HEK293 (cell line): ENCODE results near the gene SLC41A1.

Experiments
- CTCF ChIA-PET: fragments of 350-600 bp; formaldehyde crosslinking; extraction: SDS; loops from one replicate; lab custom pipeline; 2021; ENCODE audit warnings: antibody characterized with exemption; lab: Yijun Ruan, JAX
- POLR2A ChIA-PET: fragments of 300-600 bp; formaldehyde crosslinking; extraction: SDS; loops from one replicate; lab custom pipeline; 2020; ENCODE audit warnings: antibody characterized with exemption, inconsistent platforms; lab: Yijun Ruan, JAX
- H3K27ac ChIP-seq: fragments of 200-500 bp; sonication (Bioruptor generic); 2 replicates; pipeline ENCODE4 v1.5.1; 2014; ENCODE audit warnings: low read depth, low read length, control low read depth, inconsistent platforms; ENCODE audit errors: extremely low read depth
- H3K36me3 ChIP-seq, 2 experiments: fragments of 200-500 bp in 1 of 2; sonication (Bioruptor generic) in 1 of 2; 1 replicate in 1 of 2; 2 replicates in 1 of 2; pipeline ENCODE4 v1.5.1; 2014 to 2017; ENCODE audit warnings: inconsistent platforms in 2 of 2, low read length in 2 of 2; ENCODE audit not compliant: control insufficient read depth in 2 of 2, insufficient read depth in 1 of 2
- H3K4me1 ChIP-seq: fragments of 200-500 bp; sonication (Bioruptor generic); 2 replicates; pipeline ENCODE4 v1.5.1; 2014; ENCODE audit warnings: mild to moderate bottlenecking, low read length, inconsistent platforms; ENCODE audit not compliant: control insufficient read depth, insufficient read depth
- H3K4me3 ChIP-seq: 2 replicates; pipeline ENCODE4 v1.5.1; 2011; ENCODE audit warnings: low read depth, mild to moderate bottlenecking, control low read depth, low read length, moderate library complexity
- H3K9me3 ChIP-seq: fragments of 200-500 bp; sonication (Bioruptor generic); 2 replicates; pipeline ENCODE4 v1.5.1; 2014; ENCODE audit warnings: low read depth, low read length, inconsistent platforms; ENCODE audit not compliant: control insufficient read depth, insufficient read depth
- GFI1B ChIP-seq: fragments of 450-650 bp; formaldehyde crosslinking; IDR thresholded peaks from 2 replicates; pipeline ENCODE4 v1.5.1; 2016; ENCODE audit warnings: missing biosample characterization, missing genetic modification characterization
- PRDM1 ChIP-seq: fragments of 450-650 bp; formaldehyde crosslinking; IDR thresholded peaks from 2 replicates; pipeline ENCODE4; 2016; ENCODE audit warnings: missing biosample characterization, missing genetic modification characterization
- SCRT2 ChIP-seq: fragments of 450-650 bp; formaldehyde crosslinking; IDR thresholded peaks from 2 replicates; pipeline ENCODE4 v1.5.1; 2016; ENCODE audit warnings: missing biosample characterization, missing genetic modification characterization
- ZBTB6 ChIP-seq: fragments of 450-650 bp; formaldehyde crosslinking; IDR thresholded peaks from 2 replicates; pipeline ENCODE4 v1.5.1; 2017; ENCODE audit warnings: missing biosample characterization, missing genetic modification characterization
- ZEB2 ChIP-seq: fragments of 450-650 bp; formaldehyde crosslinking; IDR thresholded peaks from 2 replicates; pipeline ENCODE4 v1.5.1; 2016; ENCODE audit warnings: missing biosample characterization, missing genetic modification characterization
- ZNF221 ChIP-seq: fragments of 450-650 bp; formaldehyde crosslinking; IDR thresholded peaks from 2 replicates; pipeline ENCODE4 v1.5.1; 2017; ENCODE audit warnings: missing biosample characterization, missing genetic modification characterization, borderline replicate concordance
- ZNF24 ChIP-seq: fragments of 450-650 bp; formaldehyde crosslinking; IDR thresholded peaks from 2 replicates; pipeline ENCODE4 v1.5.1; 2016; ENCODE audit warnings: missing biosample characterization, missing genetic modification characterization
- ZNF280D ChIP-seq: fragments of 450-650 bp; formaldehyde crosslinking; IDR thresholded peaks from 2 replicates; pipeline ENCODE4 v1.5.1; 2016; ENCODE audit warnings: missing biosample characterization, missing genetic modification characterization
- ZNF510 ChIP-seq: fragments of 450-650 bp; formaldehyde crosslinking; IDR thresholded peaks from 2 replicates; pipeline ENCODE4 v1.5.1; 2018; ENCODE audit warnings: mild to moderate bottlenecking, missing genetic modification characterization, missing biosample characterization; ENCODE audit not compliant: insufficient replicate concordance
- ZNF521 ChIP-seq: fragments of 450-650 bp; formaldehyde crosslinking; IDR thresholded peaks from 2 replicates; pipeline ENCODE4 v1.5.1; 2017; ENCODE audit warnings: missing biosample characterization, mild to moderate bottlenecking, missing genetic modification characterization
- ZNF585B ChIP-seq: fragments of 450-650 bp; formaldehyde crosslinking; IDR thresholded peaks from 2 replicates; pipeline ENCODE4 v1.5.1; 2016; ENCODE audit warnings: missing biosample characterization, missing genetic modification characterization
- ZNF629 ChIP-seq: fragments of 450-650 bp; formaldehyde crosslinking; IDR thresholded peaks from 2 replicates; pipeline ENCODE4 v1.5.1; 2017; ENCODE audit warnings: missing biosample characterization, missing genetic modification characterization
- ZNF660 ChIP-seq: fragments of 450-650 bp; IDR thresholded peaks from 2 replicates; pipeline ENCODE4 v1.5.1; 2018; ENCODE audit warnings: missing biosample characterization, mild to moderate bottlenecking, missing genetic modification characterization
- ZNF707 ChIP-seq: fragments of 450-650 bp; formaldehyde crosslinking; IDR thresholded peaks from 2 replicates; pipeline ENCODE4 v1.5.1; 2016; ENCODE audit warnings: missing biosample characterization, missing genetic modification characterization
- ZSCAN23 ChIP-seq: fragments of 450-650 bp; formaldehyde crosslinking; IDR thresholded peaks from 2 replicates; pipeline ENCODE4 v1.5.1; 2016; ENCODE audit warnings: missing biosample characterization, missing genetic modification characterization
- TF ChIP-seq, protein P1 (sequence below): fragments of 450-650 bp; formaldehyde crosslinking; IDR thresholded peaks from 2 replicates; pipeline ENCODE4 v1.5.1; 2016; ENCODE audit warnings: missing biosample characterization, missing genetic modification characterization
- TF ChIP-seq, protein P2 (sequence below): fragments of 450-650 bp; formaldehyde crosslinking; optimal IDR thresholded peaks from 2 replicates; pipeline ENCODE3; 2016; ENCODE audit warnings: missing biosample characterization, mild to moderate bottlenecking, missing genetic modification characterization
- TF ChIP-seq, protein P3 (sequence below): fragments of 450-650 bp; formaldehyde crosslinking; IDR thresholded peaks from 2 replicates; pipeline ENCODE4 v1.5.1; 2016; ENCODE audit warnings: missing biosample characterization, missing genetic modification characterization

SLC41A1 gene

DNA sequence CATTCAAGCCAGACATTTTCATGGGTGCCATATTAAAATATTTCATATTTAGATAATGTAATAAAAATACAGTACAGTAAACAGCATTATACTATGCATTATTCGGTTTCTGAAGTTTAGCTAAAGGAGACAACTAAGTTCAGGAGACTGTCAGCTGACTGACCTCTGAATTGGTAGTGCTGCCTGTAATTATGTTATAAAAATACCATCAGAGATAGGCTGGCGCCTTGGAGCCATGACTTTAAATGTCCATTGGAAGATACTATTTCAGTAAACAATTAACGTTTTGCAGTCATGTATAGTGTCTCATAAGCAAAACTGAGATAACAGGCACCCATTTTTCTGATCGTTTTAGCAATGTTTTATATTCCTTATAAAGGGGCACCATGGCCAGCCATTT lies 26.4 kb downstream of the SLC41A1 start:
- Histone ChIP-seq H3K9me3 (no peaks in the 10 kb centered on the region), H3K4me1 (0 out of 2 replicates have a peak, but pooled peaks cover 4% of the 10 kb centered on the region), H3K36me3 (peaks cover 0 to 20% of the 10 kb centered on the region in 2 experiments; a peak in 1 of 3 replicates), H3K4me3 (no peak overlapping the region), H3K27ac (no peak overlapping the region)
- TF ChIP-seq GFI1B (tag by site-specific recombination), result no peak
- TF ChIP-seq, protein P1, sequence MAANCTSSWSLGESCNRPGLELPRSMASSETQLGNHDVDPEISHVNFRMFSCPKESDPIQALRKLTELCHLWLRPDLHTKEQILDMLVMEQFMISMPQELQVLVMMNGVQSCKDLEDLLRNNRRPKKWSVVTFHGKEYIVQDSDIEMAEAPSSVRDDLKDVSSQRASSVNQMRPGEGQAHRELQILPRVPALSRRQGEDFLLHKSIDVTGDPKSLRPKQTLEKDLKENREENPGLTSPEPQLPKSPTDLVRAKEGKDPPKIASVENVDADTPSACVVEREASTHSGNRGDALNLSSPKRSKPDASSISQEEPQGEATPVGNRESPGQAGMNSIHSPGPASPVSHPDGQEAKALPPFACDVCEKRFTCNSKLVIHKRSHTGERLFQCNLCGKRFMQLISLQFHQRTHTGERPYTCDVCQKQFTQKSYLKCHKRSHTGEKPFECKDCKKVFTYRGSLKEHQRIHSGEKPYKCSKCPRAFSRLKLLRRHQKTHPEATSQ, result no peak
- TF ChIP-seq ZBTB6, result no peak
- TF ChIP-seq ZEB2 (tag by site-specific recombination), result no peak
- TF ChIP-seq ZNF280D (tag by site-specific recombination), result no peak
- ChIA-PET CTCF (interaction anchor here (0.6 to 9.4 kb wide), 5 partner anchors 69 to 746 kb away, joined by 3 to 155 read pairs (median 3); no protein-coding TSS in a partner anchor), POLR2A (interaction anchor here (1.7 kb wide), 1 partner anchor 10 kb away, joined by 5 read pairs; no protein-coding TSS in a partner anchor)

DNA sequence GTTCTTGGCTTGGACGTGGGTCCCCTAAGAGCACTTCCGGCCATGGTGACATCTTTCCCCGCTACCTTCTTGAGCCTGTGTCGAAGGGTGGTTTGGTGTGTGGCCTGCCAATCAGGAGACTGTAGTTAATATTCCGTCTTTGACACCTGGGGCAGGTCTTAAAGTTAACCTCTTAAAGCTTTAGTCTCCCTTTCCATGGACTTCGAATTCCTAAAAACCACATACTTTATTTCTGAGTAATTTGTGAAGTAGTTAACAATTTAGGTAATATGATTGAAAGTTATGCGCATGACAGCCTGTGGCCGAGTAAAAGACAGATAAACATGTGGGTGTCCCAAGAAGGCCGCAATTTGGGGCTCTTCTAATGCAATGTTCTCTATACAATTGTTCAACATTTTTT lies 27.6 kb downstream of the SLC41A1 start:
- H3K36me3 ChIP-seq, result peaks cover 0 to 9% of the 10 kb centered on the region in 2 experiments; a peak in 1 of 3 replicates
- ChIA-PET CTCF (interaction anchor here (1.1 kb wide), 3 partner anchors 9 to 192 kb away, joined by 4 to 5 read pairs (median 4); no protein-coding TSS in a partner anchor), POLR2A (interaction anchor here (0.7 to 1.2 kb wide), 3 partner anchors 10 to 20 kb away, joined by 3 to 12 read pairs (median 4); partner anchors contain the start of gene RAB29)
- no peaks in the 10 kb centered on the region for H3K9me3 ChIP-seq
- no peak overlapping the region for H3K4me3 ChIP-seq
- H3K27ac ChIP-seq, result no peak overlapping the region
- 0 out of 2 replicates have a peak, but pooled peaks cover 4% of the 10 kb centered on the region for H3K4me1 ChIP-seq
- TF ChIP-seq, protein P2, sequence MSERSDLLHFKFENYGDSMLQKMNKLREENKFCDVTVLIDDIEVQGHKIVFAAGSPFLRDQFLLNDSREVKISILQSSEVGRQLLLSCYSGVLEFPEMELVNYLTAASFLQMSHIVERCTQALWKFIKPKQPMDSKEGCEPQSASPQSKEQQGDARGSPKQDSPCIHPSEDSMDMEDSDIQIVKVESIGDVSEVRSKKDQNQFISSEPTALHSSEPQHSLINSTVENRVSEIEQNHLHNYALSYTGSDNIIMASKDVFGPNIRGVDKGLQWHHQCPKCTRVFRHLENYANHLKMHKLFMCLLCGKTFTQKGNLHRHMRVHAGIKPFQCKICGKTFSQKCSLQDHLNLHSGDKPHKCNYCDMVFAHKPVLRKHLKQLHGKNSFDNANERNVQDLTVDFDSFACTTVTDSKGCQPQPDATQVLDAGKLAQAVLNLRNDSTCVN, result no peak

- CTCF ChIA-PET, result interaction anchor here (0.7 to 3.0 kb wide), 2 partner anchors 8 to 9 kb away, joined by 4 to 14 read pairs; no protein-coding TSS in a partner anchor
- no peaks in the 10 kb centered on the region for H3K9me3 ChIP-seq
- TF ChIP-seq, protein P3, sequence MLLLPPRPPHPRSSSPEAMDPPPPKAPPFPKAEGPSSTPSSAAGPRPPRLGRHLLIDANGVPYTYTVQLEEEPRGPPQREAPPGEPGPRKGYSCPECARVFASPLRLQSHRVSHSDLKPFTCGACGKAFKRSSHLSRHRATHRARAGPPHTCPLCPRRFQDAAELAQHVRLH (tag by site-specific recombination), result no peak
- TF ChIP-seq ZNF24 (tag by site-specific recombination) (no peak), ZNF221 (tag by site-specific recombination) (no peak), PRDM1 (tag by site-specific recombination) (no peak), ZNF510 (tag by site-specific recombination) (no peak), ZNF660 (tag by site-specific recombination) (no peak), ZNF629 (tag by site-specific recombination) (no peak), ZSCAN23 (tag by site-specific recombination) (no peak), ZNF521 (tag by site-specific recombination) (no peak), ZNF707 (tag by site-specific recombination) (no peak), ZNF585B (tag by site-specific recombination) (no peak), SCRT2 (no peak)
Observed at GRCh38 chr1:205783904-205784303, 29.1 kb downstream of the SLC41A1 start.

More at GRCh38 chr1:205783904-205784303, 29.1 kb downstream of the SLC41A1 start:
- POLR2A ChIA-PET, result interaction anchor here (1.2 kb wide), 1 partner anchor 9 kb away, joined by 3 read pairs; the partner anchor contains the start of gene RAB29
- Histone ChIP-seq H3K4me3 (no peak overlapping the region), H3K27ac (no peak overlapping the region), H3K36me3 (no peaks in the 10 kb centered on the region), H3K4me1 (0 out of 2 replicates have a peak, but pooled peaks cover 4% of the 10 kb centered on the region)
